K562 (cell line): ENCODE data around the gene RABEPK. TPM values are rescaled to one million over a fixed set of nuclear protein-coding genes. Genes with fewer than 3 reads are reported as not detected.

Experiments
- ATAC-seq: fragments of 200-7000 bp; cut with Tn5 transposase; 3 replicates; pipeline ENCODE4 v1.9.1; 2020; ENCODE audit warnings: moderate library complexity
- BruUV-seq: library from RNA; stranded (reverse); fragments of 400-500 nt; replicated peaks from 2 replicates; lab custom pipeline; 2021; lab: Mats Ljungman, UMichigan
- CTCF ChIA-PET: fragments of 300-600 bp; formaldehyde crosslinking; extraction: SDS; loops from one replicate; lab custom pipeline; 2021; ENCODE audit warnings: low intra/inter-chr PET ratio; lab: Yijun Ruan, JAX
- POLR2A ChIA-PET: fragments of 300-600, 350-650 bp; sonication (Branson Sonifier 250); formaldehyde crosslinking; extraction: SDS; loops from one replicate; lab custom pipeline; 2021; ENCODE audit warnings: antibody characterized with exemption, inconsistent platforms; lab: Yijun Ruan, JAX
- DNase-seq, 4 experiments: peaks; one replicate each; pipeline versions ENCODE4 v3.0.0 to v3.0.0-alpha.2; 2011 to 2018; ENCODE audit warnings: low spot score in 3 of 4, mixed read lengths in 3 of 4; ENCODE audit errors: extremely low read depth in 1 of 4
- FAIRE-seq: peaks from 2 replicates; lab custom pipeline; 2011; peaks lifted over from hg19 to GRCh38; lab: Jason Lieb, UNC
- H2AFZ ChIP-seq: 2 replicates; pipeline ENCODE4 v1.6.0; 2011; ENCODE audit warnings: low read depth, low read length, control low read depth, inconsistent platforms
- H3K27ac ChIP-seq: fragments of 200-600 bp; 3 replicates; pipeline ENCODE4 v1.8.0; 2011; ENCODE audit warnings: low read depth, mild to moderate bottlenecking, control low read depth, inconsistent platforms, low read length, moderate library complexity, mixed read lengths; ENCODE audit errors: extremely low read depth
- H3K27me3 ChIP-seq, 2 experiments: fragments of 300-600 bp in 1 of 2; 2 replicates in 1 of 2; 3 replicates in 1 of 2; pipeline versions ENCODE4 v1.6.0 to v1.8.0; 2011; ENCODE audit warnings: inconsistent platforms in 2 of 2, low read length in 2 of 2, mild to moderate bottlenecking in 1 of 2, mixed read lengths in 1 of 2, moderate library complexity in 1 of 2; ENCODE audit not compliant: control insufficient read depth in 2 of 2, insufficient read depth in 2 of 2
- H3K36me3 ChIP-seq: fragments of 300-600 bp; 3 replicates; pipeline ENCODE4 v1.8.0; 2011; ENCODE audit warnings: mild to moderate bottlenecking, low read length, inconsistent platforms; ENCODE audit not compliant: control insufficient read depth, insufficient read depth
- H3K4me1 ChIP-seq, 2 experiments: fragments of 200-600 bp in 1 of 2; replicated peaks in 1 of 2; 2 replicates in 1 of 2; 3 replicates in 1 of 2; pipeline versions ENCODE4 v1.5.1 to v1.8.0; 2011; ENCODE audit warnings: inconsistent platforms in 2 of 2, low read length in 2 of 2, mild to moderate bottlenecking in 1 of 2, mixed read lengths in 1 of 2, moderate library complexity in 1 of 2; ENCODE audit not compliant: control insufficient read depth in 2 of 2, insufficient read depth in 2 of 2
- H3K4me2 ChIP-seq: 2 replicates; pipeline ENCODE4 v1.6.1; 2011; ENCODE audit warnings: low read length, control low read depth, inconsistent platforms, mixed read lengths; ENCODE audit not compliant: insufficient read depth
- H3K4me3 ChIP-seq: fragments of 200-600 bp; sonication (generic), shearing (Covaris generic); 2 replicates; pipeline ENCODE4 v1.5.1; 2016; ENCODE audit warnings: control low read depth, inconsistent platforms
- H3K79me2 ChIP-seq: fragments of 200-600 bp; 3 replicates; pipeline ENCODE4 v1.8.0; 2011; ENCODE audit warnings: low read length, inconsistent platforms; ENCODE audit not compliant: control insufficient read depth, insufficient read depth
- H3K9ac ChIP-seq, 2 experiments: 2 replicates each; pipeline versions ENCODE4 v1.6.0 to v1.6.1; 2011; ENCODE audit warnings: low read depth in 2 of 2, low read length in 2 of 2, control low read depth in 1 of 2, inconsistent platforms in 1 of 2, mild to moderate bottlenecking in 1 of 2, mixed read lengths in 1 of 2; ENCODE audit not compliant: insufficient read depth in 1 of 2
- H3K9me1 ChIP-seq: one replicate; pipeline ENCODE4 v1.6.0; 2011; ENCODE audit warnings: inconsistent platforms, mild to moderate bottlenecking, low read length, moderate library complexity; ENCODE audit not compliant: control insufficient read depth, insufficient read depth
- H3K9me3 ChIP-seq: replicated peaks from 2 replicates; pipeline ENCODE4 v1.5.1; 2011; ENCODE audit warnings: low read depth, low read length, inconsistent platforms; ENCODE audit not compliant: control insufficient read depth, insufficient read depth
- H4K20me1 ChIP-seq: replicated peaks from 2 replicates; pipeline ENCODE4 v1.6.1; 2011; ENCODE audit warnings: low read length, inconsistent platforms, mixed read lengths; ENCODE audit not compliant: control insufficient read depth, insufficient read depth
- ATF2 ChIP-seq: sonication (generic); formaldehyde crosslinking; IDR thresholded peaks from 2 replicates; pipeline ENCODE4 v1.8.1; 2022; ENCODE audit warnings: missing genetic modification reagents
- CEBPG ChIP-seq, 3 experiments: fragments of 200-800 bp in 1 of 3; sonication (Bioruptor generic) in 1 of 3; sonication (generic) in 1 of 3; formaldehyde crosslinking in 1 of 3; IDR thresholded peaks in 2 of 3; conservative IDR thresholded peaks in 1 of 3; 2 replicates each; pipeline versions ENCODE4 v1.6.1 to v1.8.0; 2016 to 2022; ENCODE audit warnings: missing compliant biosample characterization in 2 of 3, missing genetic modification characterization in 2 of 3, mild to moderate bottlenecking in 1 of 3, missing genetic modification reagents in 1 of 3
- CHCHD3 ChIP-seq: fragments of 250-450 bp; sonication (Bioruptor Pico); IDR thresholded peaks from 2 replicates; pipeline ENCODE4 v2.1.2; 2022; ENCODE audit warnings: mild to moderate bottlenecking
- L3MBTL2 ChIP-seq: fragments of 450-650 bp; IDR thresholded peaks from 2 replicates; pipeline ENCODE4 v1.6.1; 2016; ENCODE audit warnings: mild to moderate bottlenecking, moderate library complexity
- LARP7 ChIP-seq: fragments of 450-650 bp; IDR thresholded peaks from 2 replicates; pipeline ENCODE4 v1.6.1; 2016
- MAX ChIP-seq: sonication (generic); formaldehyde crosslinking; IDR thresholded peaks from 2 replicates; pipeline ENCODE4 v1.9.0; 2022; ENCODE audit warnings: mild to moderate bottlenecking, missing genetic modification reagents
- SREBF1 ChIP-seq: fragments of 150-350 bp; IDR thresholded peaks from 2 replicates; pipeline ENCODE4 v1.6.1; 2014; ENCODE audit warnings: antibody characterized with exemption, low read depth, low read length, borderline replicate concordance
- WGBS: fragments of 100-300 bp; shearing (Covaris generic); methylation state at CpG from one replicate; pipeline ENCODE4 v1.1.6; 2016; ENCODE audit warnings: low coverage, mixed read lengths; ENCODE audit not compliant: insufficient coverage; ENCODE audit errors: missing lambda C conversion rate; 5-methylcytosine and 5-hydroxymethylcytosine counted together
- in situ Hi-C: fragments of 300-500 bp; cut with MboI; formaldehyde crosslinking; loops from 4 replicates; pipeline ENCODE4 v1.15.0; 2018; ENCODE audit warnings: inconsistent platforms, mixed read lengths
- intact Hi-C: fragments of 100-400 bp; cut with micrococcal nuclease; formaldehyde crosslinking; loops from 2 replicates; pipeline ENCODE4 v1.14.2; 2022
- polyA plus RNA-seq, 8 experiments: library from polyadenylated mRNA; depleted of rRNA in 4 of 8; stranded (reverse) in 5 of 8; unstranded in 3 of 8; fragments of >200 nt; fragmentation: Nextera tagmentation in 2 of 8; fragmentation: Illumina TruSeq in 1 of 8; extraction: Ambion mirVana in 2 of 8; extraction: Trizol in 1 of 8; gene quantifications; 2 replicates each; pipeline versions ENCODE4 v1.2.1 to v1.2.3, GENCODE V29; 2011 to 2014; ENCODE audit warnings: inconsistent platforms in 1 of 8, missing spikeins in 1 of 8
- total RNA-seq, 7 experiments: library from RNA; depleted of rRNA in 6 of 7; stranded (reverse); fragments of >200 nt in 6 of 7; fragmentation: Illumina TruSeq in 2 of 7; extraction: Trizol in 2 of 7; gene quantifications; 2 replicates each; pipeline versions ENCODE4 v1.2.1 to v1.2.3, GENCODE V29; 2011 to 2021; ENCODE audit warnings: low replicate concordance in 1 of 7

RABEPK gene
- total and polyA plus RNA-seq, 9 of the 15 experiments (the other 6 are each of a cell fraction or from before 2014, with no cell fraction given): 38.3 to 113 (median 52.8) TPM

- TF ChIP-seq ATF2 (CRISPR knock-in tag) (no peak), MAX (CRISPR knock-in tag) (no peak), LARP7 (no peak), SREBF1 (no peak)
Observed at GRCh38 chr9:125271081-125271480, 70.7 kb downstream of the RABEPK start (continued).

- H3K27me3 ChIP-seq: no peaks in the 10 kb centered on the region
- WGBS: 62% methylated on average over 3 of the region's 3 CpGs
- TF ChIP-seq CHCHD3 (CRISPR knock-in tag): no peak
- TF ChIP-seq CEBPG (CRISPR knock-in tag; IDR thresholded peaks at IDR 0.05): no peak
- 0 out of 4 replicates have a peak, but pooled peaks of 1 of the 2 experiments have one; percentile 21 for TF ChIP-seq CEBPG (tag; conservative IDR thresholded peaks at IDR 0.05 in 1 of 2, IDR thresholded peaks at IDR 0.05 in 1 of 2)
- no peak for TF ChIP-seq L3MBTL2
- H3K4me2 ChIP-seq: no peak overlapping the region
- peaks cover 10 to 15% of the 10 kb centered on the region in 2 experiments; a peak in 4 of 5 replicates for H3K4me1 ChIP-seq
- CTCF ChIA-PET: no interaction called here
- intact Hi-C loops: no loop called here
- no peak overlapping the region for H2AFZ ChIP-seq
- H3K4me3 ChIP-seq: no peak overlapping the region
- POLR2A ChIA-PET: interaction anchor here (1.3 to 2.2 kb wide), 3 partner anchors 9 to 12 kb away, joined by 3 to 22 read pairs (median 8); partner anchors contain the start of gene GAPVD1
- no peaks in the 10 kb centered on the region for H4K20me1 ChIP-seq
- BruUV-seq: no TSS peak
- FAIRE-seq (no peak), DNase-seq (no peak), ATAC-seq (no peak)
- H3K36me3 ChIP-seq: peaks cover 43% of the 10 kb centered on the region
- no peak overlapping the region for H3K9ac ChIP-seq
- in situ Hi-C loops: loop anchor here (25.0 kb wide), 1 partner anchor 1215 kb away; no protein-coding TSS in a partner anchor
- H3K9me1 ChIP-seq: no peaks in the 10 kb centered on the region
- no peaks in the 10 kb centered on the region for H3K9me3 ChIP-seq
- peaks cover 97% of the 10 kb centered on the region for H3K79me2 ChIP-seq
- peak overlapping the region; percentile 44; the same call in 2 of the 3 replicates for H3K27ac ChIP-seq
Observed at GRCh38 chr9:125272697-125273096, 72.4 kb downstream of the RABEPK start.
